Measurements from ENCODE around the gene ABCA12. TPM values are rescaled to one million over a fixed set of nuclear protein-coding genes. Genes with fewer than 3 reads are reported as not detected.

Gene ABCA12
- total RNA-seq, 1 experiment from 2014 or later = 1.3 TPM

GRCh38 chr2:215110918-215111317 is 27.5 kb downstream of the ABCA12 start:
- Histone ChIP-seq H3K27me3 (ENCODE audit: insufficient read depth, low read length) (no peaks in the 10 kb centered on the region), H3K36me3 (ENCODE audit: control insufficient read depth in 1 of 2, insufficient read depth in 2 of 2, low read length in 2 of 2) (no peaks in the 10 kb centered on the region), H3K9me2 (ENCODE audit: insufficient read depth) (no peaks in the 10 kb centered on the region), H3K4me1 (ENCODE audit: control insufficient read depth in 1 of 2, insufficient read depth in 2 of 2, low read length in 2 of 2) (no peaks in the 10 kb centered on the region), H3K79me2 (ENCODE audit: insufficient read depth, low read length) (no peaks in the 10 kb centered on the region), H3K9me3 (ENCODE audit: control insufficient read depth in 1 of 2, insufficient read depth in 1 of 2, low read depth in 1 of 2, low read length in 2 of 2) (no peaks in the 10 kb centered on the region), H3K27ac (ENCODE audit: low read depth, low read length) (no peak overlapping the region), H3K4me2 (ENCODE audit: low read length) (no peak overlapping the region), H4K20me1 (ENCODE audit: insufficient read depth) (no peaks in the 10 kb centered on the region), H3K9ac (ENCODE audit: low read length) (no peak overlapping the region), H2AFZ (ENCODE audit: low read depth, low read length, poor library complexity, severe bottlenecking) (no peak overlapping the region), H3K4me3 (replicated peaks in 1 of 2; ENCODE audit: low read depth in 1 of 2, low read length in 2 of 2) (no peak overlapping the region)
- BruUV-seq (replicated peaks) = no TSS peak
- CTCF ChIA-PET = no interaction called here
- POLR2A ChIA-PET = no interaction called here
- intact Hi-C loops (cut with micrococcal nuclease) = no loop called here
- ATAC-seq (no peak), DNase-seq (ENCODE audit: low read depth, low spot score) (no peak)
- TF ChIP-seq CBX3 (IDR thresholded peaks at IDR 0.05; ENCODE audit: low read depth) (no peak), MAX (IDR thresholded peaks at IDR 0.05) (no peak), YY1 (IDR thresholded peaks at IDR 0.05; ENCODE audit: extremely low read depth, insufficient replicate concordance, low read depth, low read length) (no peak), POLR2A (IDR thresholded peaks at IDR 0.05; ENCODE audit: borderline replicate concordance, extremely low read depth, insufficient read depth, insufficient read length) (no peak), SRF (IDR thresholded peaks at IDR 0.05; ENCODE audit: low read depth) (no peak), REST (IDR thresholded peaks at IDR 0.05; ENCODE audit: low read depth) (no peak), EGR1 (IDR thresholded peaks at IDR 0.05; ENCODE audit: low read depth) (no peak), POLR2AphosphoS5 (IDR thresholded peaks at IDR 0.05; ENCODE audit: low read depth, low read length) (no peak), EZH2phosphoT487 (IDR thresholded peaks at IDR 0.05; ENCODE audit: borderline replicate concordance) (no peak), ATF3 (IDR thresholded peaks at IDR 0.05) (no peak), CEBPB (IDR thresholded peaks at IDR 0.05; ENCODE audit: low read depth) (no peak), ELF1 (IDR thresholded peaks at IDR 0.05; ENCODE audit: borderline replicate concordance, low read depth) (no peak)
- RAD21 ChIA-PET (ENCODE audit: low non-redundant PET in 1 of 2, low total read pairs in 2 of 2, uncharacterized antibody in 2 of 2, unreplicated experiment in 2 of 2) = no interaction called here

Measured in HCT116 (cell line).